HG02938 (cell line): ENCODE measurements around the gene THPO.

Experiments used
- ATAC-seq: cut with Tn5 transposase; IDR thresholded peaks from one replicate; pipeline ENCODE4 v1.9.1; 2021; ENCODE audit warnings: mild to moderate bottlenecking, moderate library complexity; ENCODE audit not compliant: unreplicated experiment

THPO gene

GRCh38 chr3:184335661-184336546 is 42.1 kb downstream of the THPO start:
- ATAC-seq: peak; percentile 53

DNA sequence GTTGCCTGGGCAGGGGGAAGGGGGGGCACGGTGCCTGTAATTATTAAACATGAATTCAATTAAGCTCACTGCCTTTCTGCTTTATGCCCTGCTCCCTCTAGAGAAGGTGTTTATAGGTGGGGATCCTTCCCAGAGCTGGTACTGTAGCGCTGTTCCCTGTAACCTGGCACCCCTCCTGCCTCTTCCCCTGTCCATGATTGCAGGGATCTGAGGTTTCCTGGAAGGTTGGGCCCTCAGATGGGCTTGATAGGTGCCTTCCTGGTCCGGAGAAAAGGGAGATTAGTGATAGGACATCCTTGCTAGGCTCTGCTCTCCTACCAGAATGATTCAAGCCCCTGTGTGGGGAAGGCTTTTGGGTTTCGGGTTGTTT is 42.7 kb downstream of the THPO start:
- no peak for ATAC-seq

DNA sequence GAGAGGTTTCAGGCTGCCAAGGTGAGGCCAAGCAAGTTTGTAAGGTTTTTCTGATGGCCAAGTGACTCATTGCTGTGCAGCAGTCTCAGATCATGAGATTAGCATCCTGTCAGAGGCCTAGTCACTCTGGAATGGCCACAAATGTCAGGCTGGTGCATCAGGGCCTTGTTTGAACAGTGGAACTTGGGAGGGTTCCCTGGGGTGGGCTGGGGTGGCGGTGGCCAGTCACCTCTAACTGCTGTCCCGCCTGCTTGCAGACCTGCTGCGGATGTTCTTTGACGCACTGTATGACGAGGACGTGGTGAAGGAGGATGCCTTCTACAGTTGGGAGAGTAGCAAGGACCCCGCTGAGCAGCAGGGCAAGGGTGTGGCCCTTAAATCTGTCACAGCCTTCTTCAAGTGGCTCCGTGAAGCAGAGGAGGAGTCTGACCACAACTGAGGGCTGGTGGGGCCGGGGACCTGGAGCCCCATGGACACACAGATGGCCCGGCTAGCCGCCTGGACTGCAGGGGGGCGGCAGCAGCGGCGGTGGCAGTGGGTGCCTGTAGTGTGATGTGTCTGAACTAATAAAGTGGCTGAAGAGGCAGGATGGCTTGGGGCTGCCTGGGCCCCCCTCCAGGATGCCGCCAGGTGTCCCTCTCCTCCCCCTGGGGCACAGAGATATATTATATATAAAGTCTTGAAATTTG is 43.4 kb downstream of the THPO start:
- ATAC-seq: no peak

DNA sequence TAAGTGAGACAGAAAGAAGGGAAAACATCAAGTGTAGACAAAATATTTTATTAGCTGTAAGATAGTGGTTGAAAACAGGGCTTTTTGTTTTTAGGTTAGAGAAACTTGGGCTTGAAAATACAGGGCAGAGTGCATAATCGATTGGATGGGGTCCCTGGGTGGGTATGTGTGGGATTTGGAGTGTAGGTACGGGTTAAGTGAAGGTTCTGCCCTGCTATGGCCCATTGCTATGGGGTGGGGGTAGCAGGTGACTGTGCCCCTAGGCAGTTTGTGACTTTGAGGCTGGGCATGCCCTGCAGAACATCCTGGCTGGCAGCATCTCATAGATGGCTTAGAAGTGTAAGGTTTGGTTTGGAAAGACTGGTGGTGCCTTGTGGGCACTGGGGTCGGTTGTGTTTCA is 44.3 kb downstream of the THPO start:
- ATAC-seq: no peak

DNA sequence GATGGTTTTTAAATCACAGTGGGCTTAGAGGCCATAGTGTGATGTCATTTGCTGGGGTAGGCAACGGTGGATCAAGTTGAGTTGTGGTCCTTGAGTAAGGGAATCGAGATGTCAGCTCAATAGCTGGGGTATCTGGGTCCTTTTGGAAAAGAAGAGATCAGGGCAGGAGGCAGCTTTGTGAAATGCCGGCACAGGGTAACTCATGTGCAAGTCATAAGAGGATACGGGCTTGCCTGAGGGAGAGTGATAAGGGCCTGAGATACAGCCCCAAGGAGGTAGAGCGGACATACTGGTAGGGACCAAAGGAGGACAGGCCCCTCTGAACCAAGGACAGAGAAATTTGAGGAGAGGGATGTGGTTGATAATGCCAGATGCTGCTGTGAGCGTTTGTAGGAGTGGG is 44.8 kb downstream of the THPO start:
- ATAC-seq: no peak

GRCh38 chr3:184332370-184333090 is 45.5 kb downstream of the THPO start:
- no peak for ATAC-seq

DNA sequence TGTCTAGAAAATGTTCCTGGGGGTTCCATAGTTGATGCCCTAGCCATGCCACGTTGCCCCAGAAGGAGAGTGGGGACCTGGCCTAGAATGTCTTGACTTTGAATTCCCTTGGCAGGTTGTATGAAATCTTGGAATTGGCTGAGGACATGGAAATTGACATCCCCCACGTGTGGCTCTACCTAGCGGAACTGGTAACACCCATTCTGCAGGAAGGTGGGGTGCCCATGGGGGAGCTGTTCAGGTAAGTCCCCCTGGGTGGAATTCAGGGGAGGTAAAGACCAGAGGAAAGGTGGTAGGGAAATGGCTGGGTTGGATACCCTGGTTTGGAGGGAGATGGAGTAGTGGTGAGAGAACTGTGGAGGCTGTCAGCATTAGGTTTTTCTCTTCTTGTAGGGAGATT is 49.5 kb downstream of the THPO start:
- no peak for ATAC-seq

- ATAC-seq: no peak
Measured at GRCh38 chr3:184327171-184327570, 50.8 kb downstream of the THPO start.

DNA sequence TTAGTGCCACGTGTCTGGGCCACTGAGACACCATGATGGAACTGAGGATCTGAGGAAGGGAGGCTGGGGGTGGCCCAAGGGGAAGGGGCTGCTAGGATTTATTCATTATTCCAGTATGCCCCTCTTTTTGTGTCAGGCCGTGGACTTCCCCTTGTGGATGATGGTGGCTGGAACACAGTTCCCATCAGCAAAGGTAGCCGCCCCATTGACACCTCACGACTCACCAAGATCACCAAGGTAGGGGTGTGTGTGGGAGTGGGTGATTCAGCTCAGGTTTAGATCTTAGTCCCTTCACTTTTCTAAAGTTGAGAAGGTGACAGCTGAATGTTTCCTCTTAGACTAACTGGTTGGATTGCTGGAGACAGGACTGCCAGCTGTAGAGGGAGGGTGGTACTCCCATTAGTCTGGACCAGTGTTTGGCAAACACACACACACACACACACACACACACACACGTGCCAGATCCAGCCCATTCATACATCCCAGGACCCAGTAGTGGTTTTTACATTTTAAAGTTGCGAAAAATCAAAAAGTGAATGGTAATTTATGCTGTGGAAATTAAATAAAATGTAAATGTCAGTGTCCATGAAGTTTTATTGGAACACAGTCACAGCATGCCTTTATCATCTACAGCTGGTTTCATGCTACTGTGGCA is 52.2 kb downstream of the THPO start:
- ATAC-seq: no peak

DNA sequence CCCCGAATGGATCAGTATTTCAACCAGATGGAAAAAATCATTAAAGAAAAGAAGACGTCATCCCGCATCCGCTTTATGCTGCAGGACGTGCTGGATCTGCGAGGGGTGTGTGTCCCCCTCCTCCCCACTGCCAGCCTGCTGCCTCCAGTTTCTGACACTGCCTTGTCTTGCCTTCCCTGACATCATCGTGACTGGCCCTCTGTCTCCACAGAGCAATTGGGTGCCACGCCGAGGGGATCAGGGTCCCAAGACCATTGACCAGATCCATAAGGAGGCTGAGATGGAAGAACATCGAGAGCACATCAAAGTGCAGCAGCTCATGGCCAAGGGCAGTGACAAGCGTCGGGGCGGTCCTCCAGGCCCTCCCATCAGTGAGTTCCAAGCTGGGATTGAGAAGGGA is 52.7 kb downstream of the THPO start:
- ATAC-seq: no peak

DNA sequence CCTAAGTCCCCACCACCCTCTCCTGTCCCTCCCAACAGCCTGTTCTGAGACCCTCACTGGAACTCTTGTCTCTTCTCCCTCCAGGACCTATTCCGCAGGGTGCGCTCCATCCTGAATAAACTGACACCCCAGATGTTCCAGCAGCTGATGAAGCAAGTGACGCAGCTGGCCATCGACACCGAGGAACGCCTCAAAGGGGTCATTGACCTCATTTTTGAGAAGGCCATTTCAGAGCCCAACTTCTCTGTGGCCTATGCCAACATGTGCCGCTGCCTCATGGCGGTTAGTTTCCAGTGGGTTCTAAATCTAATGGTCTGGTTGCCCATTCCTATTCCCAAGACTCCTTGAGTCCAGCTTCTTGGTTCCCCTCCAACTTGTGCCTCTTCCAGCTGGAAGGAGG is 54.3 kb downstream of the THPO start:
- no peak for ATAC-seq

DNA sequence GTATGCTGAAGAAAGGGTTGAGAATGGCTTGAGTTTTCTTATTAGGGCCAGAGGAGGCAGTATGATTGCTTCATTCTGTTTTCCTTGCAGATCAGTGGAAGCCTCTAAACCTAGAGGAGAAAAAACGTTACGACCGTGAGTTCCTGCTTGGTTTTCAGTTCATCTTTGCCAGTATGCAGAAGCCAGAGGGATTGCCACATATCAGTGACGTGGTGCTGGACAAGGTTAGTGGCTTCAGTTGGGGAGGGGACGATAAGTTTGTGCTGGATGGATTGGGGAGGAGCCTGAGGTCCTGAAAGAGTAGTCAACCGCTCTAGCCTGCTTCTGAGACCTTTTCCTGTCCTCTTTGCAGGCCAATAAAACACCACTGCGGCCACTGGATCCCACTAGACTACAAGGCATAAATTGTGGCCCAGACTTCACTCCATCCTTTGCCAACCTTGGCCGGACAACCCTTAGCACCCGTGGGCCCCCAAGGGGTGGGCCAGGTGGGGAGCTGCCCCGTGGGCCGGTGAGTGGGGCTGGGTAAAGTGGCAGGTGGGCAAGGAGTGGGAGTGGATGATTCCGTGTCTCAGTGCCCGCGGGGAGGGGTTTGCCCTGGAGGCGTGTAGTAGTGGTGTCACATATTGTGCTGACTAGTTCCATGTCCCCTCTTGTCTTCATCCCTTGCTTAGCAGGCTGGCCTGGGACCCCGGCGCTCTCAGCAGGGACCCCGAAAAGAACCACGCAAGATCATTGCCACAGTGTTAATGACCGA is 55.1 kb downstream of the THPO start:
- no peak for ATAC-seq
